HG03354 (cell line): Measurements from ENCODE around the gene HSF2BP.
"Not testable (repeated sequence)": the region's sequence is repeated elsewhere in the genome, so short reads cannot be mapped to it uniquely, and the experiment has no call there.

Experiments
- ATAC-seq: cut with Tn5 transposase; IDR thresholded peaks from one replicate; pipeline ENCODE4 v1.9.1; 2021; ENCODE audit warnings: mild to moderate bottlenecking; ENCODE audit not compliant: unreplicated experiment, poor library complexity, severe bottlenecking

HSF2BP gene

DNA sequence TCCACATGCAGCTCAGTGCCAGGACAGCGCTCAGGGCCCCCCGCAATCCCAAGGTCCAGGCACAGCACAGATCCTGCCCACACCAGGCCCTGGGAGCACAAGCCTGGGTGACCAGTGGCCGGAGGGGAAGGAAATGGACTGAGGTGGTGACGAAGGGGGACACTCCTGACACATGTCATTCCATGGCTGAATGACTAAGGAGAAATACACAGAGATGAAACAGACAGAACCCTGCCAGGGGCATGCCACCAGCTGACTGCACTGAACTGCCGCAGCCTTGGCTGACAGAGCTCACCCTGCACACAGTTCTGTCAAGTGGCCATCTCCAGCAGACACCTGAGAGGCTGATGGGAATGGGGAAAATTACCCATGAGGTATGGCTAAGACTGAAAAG lies 56.1 kb downstream of the HSF2BP start:
- ATAC-seq: no peak

GRCh38 chr21:43602266-43603232 lies 56.7 kb downstream of the HSF2BP start:
- no peak for ATAC-seq

DNA sequence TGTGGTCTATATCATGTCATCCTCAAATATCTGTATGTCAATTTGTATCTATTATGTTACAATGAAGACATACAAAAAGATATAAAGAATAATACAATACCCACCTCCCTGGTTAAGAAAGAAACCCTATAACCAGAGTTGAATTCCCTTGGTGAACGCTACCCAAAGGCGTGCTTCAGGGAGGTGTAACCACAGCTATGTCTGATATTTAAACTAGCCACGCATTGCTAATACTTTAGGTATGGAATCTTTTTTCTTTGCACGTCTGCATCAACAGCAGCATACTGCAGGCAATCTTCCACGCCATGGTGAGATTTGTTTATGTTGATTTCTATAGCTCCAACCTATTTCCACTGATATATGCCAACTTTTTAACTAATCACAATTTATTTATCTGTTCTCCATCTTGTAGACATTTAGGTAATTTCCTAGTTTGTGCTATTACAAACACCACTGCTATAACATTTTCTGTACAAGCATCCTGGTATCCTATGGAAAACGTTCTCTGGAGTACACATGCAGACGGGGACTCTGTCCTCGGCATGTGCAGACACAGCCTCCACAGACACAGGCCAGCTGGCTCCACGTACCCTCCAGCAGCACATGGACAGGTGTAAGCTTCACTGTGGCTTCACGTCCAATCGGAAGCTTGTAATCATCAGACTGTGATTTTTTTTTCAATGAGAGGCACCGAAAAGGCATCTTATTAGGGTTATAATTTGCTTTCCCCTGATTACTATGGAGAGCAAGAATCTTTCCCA lies 58.5 kb downstream of the HSF2BP start:
- no peak for ATAC-seq

DNA sequence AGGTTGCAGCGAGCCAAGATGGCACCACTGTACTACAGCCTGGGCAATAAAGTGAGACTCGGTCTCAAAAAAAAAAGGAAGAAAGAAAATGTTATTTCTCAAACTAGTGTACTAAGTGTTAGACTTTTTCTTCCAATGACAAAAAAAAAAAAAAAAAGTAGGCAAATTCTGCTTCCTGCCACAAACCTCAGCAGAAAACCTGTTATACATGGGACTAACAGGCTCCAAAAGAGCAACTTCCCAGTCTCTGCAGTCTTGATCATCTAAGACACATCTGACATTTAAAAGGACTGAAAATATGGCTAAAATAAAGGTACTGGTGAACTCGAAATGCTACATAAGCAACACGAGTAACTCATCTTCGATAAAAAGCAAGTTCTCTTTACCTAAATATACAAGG lies 59.6 kb downstream of the HSF2BP start:
- no peak for ATAC-seq

DNA sequence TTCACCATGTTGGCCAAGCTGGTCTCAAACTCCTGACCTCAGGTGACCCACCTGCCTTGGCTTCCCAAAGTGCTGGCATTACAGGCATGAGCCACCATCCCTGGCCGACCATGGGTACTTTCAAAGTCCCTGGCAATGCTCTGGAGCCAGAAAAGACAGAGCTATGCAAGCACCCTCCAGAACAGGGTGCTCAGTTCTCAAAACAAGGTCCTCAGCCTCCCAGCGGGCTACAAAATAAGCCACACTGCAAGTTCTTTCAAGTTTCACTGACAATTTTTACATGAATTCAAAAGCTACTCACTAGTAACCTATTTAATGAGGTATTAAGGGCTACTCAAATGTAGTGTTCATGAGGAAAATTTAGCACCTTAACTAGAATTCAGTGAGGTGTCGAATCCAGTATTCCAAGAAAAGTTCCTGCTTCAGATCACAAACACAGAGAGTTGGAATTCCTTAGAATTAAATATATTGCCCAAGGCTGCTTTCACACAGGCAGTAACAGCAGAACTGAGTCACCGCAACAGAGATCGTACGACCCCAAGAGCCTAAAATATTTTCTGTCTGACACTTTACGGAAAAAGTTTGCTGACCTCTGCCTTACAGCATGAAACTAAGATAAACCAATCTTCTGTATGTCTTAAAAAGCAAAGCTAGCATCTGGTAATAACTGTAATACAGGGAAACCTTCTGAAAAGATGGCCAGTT lies 60.7 kb downstream of the HSF2BP start:
- ATAC-seq: no peak

DNA sequence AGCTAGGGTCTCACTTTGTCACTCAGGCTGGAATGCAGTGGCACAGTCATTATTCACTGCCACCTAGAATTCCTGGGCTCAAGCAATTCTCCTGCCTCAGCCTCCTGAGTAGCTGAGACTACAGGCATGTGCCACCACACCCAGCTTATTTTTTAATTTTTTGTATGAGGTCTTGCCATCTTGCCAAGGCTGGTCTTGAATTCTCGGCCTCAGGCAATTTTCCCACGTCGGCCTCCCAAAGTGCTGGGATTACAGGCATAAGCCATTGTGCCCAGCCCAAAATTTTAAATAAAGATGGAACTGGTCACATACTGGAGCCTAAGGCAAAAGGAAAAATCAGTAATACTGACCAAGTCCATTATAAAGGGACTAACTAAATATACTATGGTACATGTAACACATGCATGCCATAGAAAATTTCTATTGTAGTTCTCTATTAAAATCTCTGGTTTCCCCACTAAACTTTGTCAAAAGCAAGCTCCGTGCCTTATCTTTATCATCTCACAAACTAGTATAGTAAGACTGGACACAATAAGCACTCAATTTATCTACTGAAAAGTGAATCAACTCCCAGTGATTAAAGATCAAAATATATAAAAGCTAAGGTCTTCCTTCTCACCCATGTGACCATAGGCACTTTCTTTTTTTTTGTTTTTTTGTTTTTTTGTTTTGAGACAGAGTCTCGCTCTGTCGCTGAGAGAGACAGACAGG lies 61.6 kb downstream of the HSF2BP start:
- ATAC-seq: no peak

- no peak for ATAC-seq
Observed at GRCh38 chr21:43597052-43597451, 62.2 kb downstream of the HSF2BP start.

- no peak for ATAC-seq
Observed at GRCh38 chr21:43596616-43597015, 62.7 kb downstream of the HSF2BP start.

GRCh38 chr21:43595769-43596168 lies 63.5 kb downstream of the HSF2BP start:
- not testable (repeated sequence) for ATAC-seq

GRCh38 chr21:43593078-43593477 lies 66.2 kb downstream of the HSF2BP start:
- no peak for ATAC-seq

- ATAC-seq: no peak
Observed at GRCh38 chr21:43591571-43591970, 67.7 kb downstream of the HSF2BP start.

GRCh38 chr21:43590194-43590593 lies 69.1 kb downstream of the HSF2BP start:
- no peak for ATAC-seq

DNA sequence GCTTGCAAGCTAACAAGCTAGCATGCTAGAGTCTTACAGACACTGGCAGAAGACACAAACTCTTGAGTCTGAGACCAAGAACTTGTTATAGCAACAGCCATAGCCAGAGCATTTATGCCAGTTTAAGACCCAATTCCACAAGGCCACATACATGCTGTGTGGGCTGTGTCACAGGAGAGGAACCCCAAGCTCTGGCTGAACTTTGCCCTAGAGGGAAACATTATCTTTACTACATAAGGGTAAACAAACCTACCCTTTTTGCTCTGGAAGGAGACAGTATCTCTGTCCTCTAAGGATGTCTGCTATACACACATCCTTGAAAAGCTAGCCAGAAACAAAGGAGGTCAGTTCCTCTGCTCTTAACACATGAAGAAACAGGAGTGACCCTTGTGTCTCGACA lies 70.3 kb downstream of the HSF2BP start:
- no peak for ATAC-seq

- ATAC-seq: no peak
Observed at GRCh38 chr21:43585924-43586413, 73.3 kb downstream of the HSF2BP start.

DNA sequence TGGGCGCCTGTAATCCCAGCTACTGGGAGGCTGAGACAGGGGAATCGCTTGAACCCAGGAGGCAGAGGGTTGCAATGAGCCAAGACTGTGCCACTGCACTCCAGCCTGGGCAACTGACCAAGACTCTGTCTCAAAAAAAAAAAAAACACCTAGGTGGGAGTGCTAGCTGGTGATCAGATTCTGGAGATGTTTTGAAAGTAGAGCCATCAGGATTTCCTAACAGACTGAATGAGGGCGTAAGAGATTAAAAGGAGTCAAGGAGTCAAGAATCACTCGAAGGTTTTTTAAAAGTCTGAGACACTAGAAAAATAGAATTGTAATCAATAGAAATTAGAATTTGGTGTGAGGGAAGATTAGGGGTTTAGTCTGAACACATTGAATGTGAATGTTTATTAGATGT lies 73.8 kb downstream of the HSF2BP start:
- no peak for ATAC-seq

- no peak for ATAC-seq
Observed at GRCh38 chr21:43581453-43581852, 77.8 kb downstream of the HSF2BP start.

DNA sequence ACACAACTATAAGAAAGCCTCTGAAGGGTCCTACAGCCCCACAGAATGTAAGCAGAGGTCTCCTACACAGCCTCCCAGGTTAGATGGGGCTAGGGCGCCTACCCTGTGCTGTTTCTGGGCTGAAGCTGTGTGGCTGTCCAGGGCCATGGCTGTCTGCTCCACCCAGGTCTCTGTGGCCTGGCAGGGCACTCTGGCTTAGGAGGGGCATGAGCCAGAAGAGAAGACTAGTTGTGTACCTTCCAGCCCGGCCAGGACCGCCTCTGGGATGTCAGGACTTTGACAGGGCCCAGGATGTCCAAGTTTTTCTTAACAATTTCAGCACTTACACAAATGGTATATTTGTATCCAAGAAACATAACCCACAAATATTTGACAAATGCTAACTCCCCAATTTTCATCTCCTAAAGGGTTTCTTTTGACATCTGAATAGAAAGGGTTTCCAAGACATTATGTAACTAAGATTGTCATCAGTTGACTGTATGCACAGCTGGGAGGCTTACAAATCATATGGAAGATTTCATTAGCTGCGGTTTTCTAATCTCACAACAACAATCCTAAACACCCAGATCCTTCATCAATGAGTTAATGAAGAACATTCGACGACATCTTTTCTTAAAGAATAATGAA lies 80.5 kb downstream of the HSF2BP start:
- no peak for ATAC-seq

DNA sequence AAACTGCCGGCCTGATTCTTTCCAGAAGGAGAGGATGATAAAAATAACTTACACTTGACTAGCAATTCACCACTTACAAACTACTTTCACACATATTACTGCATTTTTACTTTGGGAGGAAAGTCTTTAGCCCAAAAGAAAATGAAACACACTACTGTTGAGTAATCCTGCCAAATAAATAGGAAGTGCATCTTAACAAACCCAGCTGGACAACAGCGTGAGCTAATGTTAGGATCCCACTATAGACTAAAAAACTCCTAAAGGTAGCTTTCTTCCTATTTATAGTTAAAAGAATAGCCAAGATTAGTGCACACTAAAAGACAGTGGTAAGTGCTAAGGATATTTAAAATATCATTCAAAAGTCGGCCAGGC lies 83.8 kb downstream of the HSF2BP start:
- ATAC-seq: no peak
